MCF 10A (cell line): ENCODE results near the gene FBP1. TPM values are rescaled to one million over a fixed set of nuclear protein-coding genes. Genes with fewer than 3 reads are reported as not detected.

Experiments used
- BruUV-seq: library from RNA; stranded (reverse); fragments of 400-500 nt; replicated peaks from 2 replicates; lab custom pipeline; 2021; lab: Mats Ljungman, UMichigan
- CTCF ChIA-PET: fragments of 300-600 bp; sonication (Branson Sonifier 250); formaldehyde crosslinking; extraction: SDS; loops from one replicate; lab custom pipeline; 2021; ENCODE audit warnings: antibody characterized with exemption, inconsistent platforms; lab: Yijun Ruan, JAX
- POLR2A ChIA-PET: fragments of 300-600, 350-650 bp; sonication (Branson Sonifier 250); formaldehyde crosslinking; extraction: SDS; loops from one replicate; lab custom pipeline; 2020; ENCODE audit warnings: antibody characterized with exemption, inconsistent platforms; lab: Yijun Ruan, JAX
- DNase-seq: peaks from one replicate; pipeline ENCODE4 v3.0.0-alpha.2; 2018; ENCODE audit not compliant: unreplicated experiment
- H3K27ac Mint-ChIP-seq: one replicate; pipeline ENCODE4 v1.8.0; 2022; ENCODE audit warnings: mild to moderate bottlenecking, low read depth, mixed read lengths; ENCODE audit not compliant: unreplicated experiment
- H3K27me3 Mint-ChIP-seq: one replicate; pipeline ENCODE4 v1.8.0; 2022; ENCODE audit warnings: mixed read lengths; ENCODE audit not compliant: insufficient read depth, unreplicated experiment
- H3K36me3 Mint-ChIP-seq: one replicate; pipeline ENCODE4 v1.8.0; 2022; ENCODE audit warnings: mild to moderate bottlenecking, moderate library complexity, mixed read lengths; ENCODE audit not compliant: insufficient read depth, unreplicated experiment
- H3K4me1 Mint-ChIP-seq: one replicate; pipeline ENCODE4 v1.8.0; 2022; ENCODE audit warnings: mixed read lengths; ENCODE audit not compliant: insufficient read depth, unreplicated experiment
- H3K4me3 Mint-ChIP-seq: one replicate; pipeline ENCODE4 v1.8.0; 2022; ENCODE audit warnings: mild to moderate bottlenecking, moderate library complexity, mixed read lengths; ENCODE audit not compliant: unreplicated experiment
- H3K9me3 Mint-ChIP-seq: one replicate; pipeline ENCODE4 v1.8.0; 2022; ENCODE audit warnings: mixed read lengths; ENCODE audit not compliant: unreplicated experiment
- CTCF ChIP-seq: fragments of 200-600 bp; IDR thresholded peaks from one replicate; pipeline ENCODE4 v1.8.0; 2022; ENCODE audit warnings: antibody characterized with exemption, mild to moderate bottlenecking; ENCODE audit not compliant: unreplicated experiment
- intact Hi-C: fragments of 100-400 bp; cut with micrococcal nuclease; formaldehyde crosslinking; loops from 2 replicates; pipeline ENCODE4 v1.14.1; 2022
- total RNA-seq: library from RNA; stranded (reverse); gene quantifications from 2 replicates; pipeline ENCODE4 v1.2.3, GENCODE V29; 2022

Gene FBP1
- total RNA-seq, 1 experiment from 2014 or later = not detected

GRCh38 chr9:94666364-94667099, 27.2 kb upstream of the FBP1 start:
- Mint-ChIP-seq H3K27me3 (no peaks in the 10 kb centered on the region), H3K9me3 (no peaks in the 10 kb centered on the region), H3K36me3 (no peaks in the 10 kb centered on the region), H3K4me3 (no peak overlapping the region), H3K4me1 (peaks cover 7% of the 10 kb centered on the region), H3K27ac (no peak overlapping the region)
- no peak for DNase-seq
- BruUV-seq = no TSS peak
- CTCF ChIA-PET = interaction anchor here (0.7 to 20.7 kb wide), 6 partner anchors 9 to 1314 kb away, joined by 3 to 457 read pairs (median 5); no protein-coding TSS in a partner anchor
- POLR2A ChIA-PET = no interaction called here
- no peak for TF ChIP-seq CTCF
- intact Hi-C loops = no loop called here

DNA sequence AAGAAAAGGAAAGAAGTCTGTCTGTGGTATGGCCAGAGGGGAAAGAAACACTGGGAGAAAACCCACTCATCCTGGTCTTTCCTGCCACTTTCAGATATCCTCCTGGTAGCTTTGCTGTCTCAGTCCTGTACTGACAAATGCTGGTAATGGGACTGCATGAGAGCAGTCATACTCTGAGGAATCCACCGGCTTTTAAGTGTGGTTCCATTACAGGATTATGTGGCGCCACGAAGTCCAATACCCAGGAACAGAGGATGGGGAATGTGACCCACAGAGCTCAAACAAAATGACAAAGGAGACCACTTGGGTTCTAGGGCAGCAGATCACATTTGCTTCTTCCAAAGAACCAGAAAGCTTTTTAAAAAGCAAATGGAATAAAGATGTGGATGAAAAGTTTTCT, 26.3 kb upstream of the FBP1 start:
- H3K27ac Mint-ChIP-seq = no peak overlapping the region
- no peak for TF ChIP-seq CTCF
- DNase-seq = no peak
- intact Hi-C loops = no loop called here
- no TSS peak for BruUV-seq
- ChIA-PET CTCF (interaction anchor here (1.1 to 20.7 kb wide), 2 partner anchors 16 to 464 kb away, joined by 5 to 457 read pairs; no protein-coding TSS in a partner anchor), POLR2A (interaction anchor here (0.5 kb wide), 1 partner anchor 67 kb away, joined by 3 read pairs; no protein-coding TSS in a partner anchor)
- no peak overlapping the region for H3K4me3 Mint-ChIP-seq
- H3K9me3 Mint-ChIP-seq = no peaks in the 10 kb centered on the region
- peaks cover 7% of the 10 kb centered on the region for H3K4me1 Mint-ChIP-seq
- no peaks in the 10 kb centered on the region for H3K27me3 Mint-ChIP-seq
- H3K36me3 Mint-ChIP-seq = no peaks in the 10 kb centered on the region

- no TSS peak for BruUV-seq
- Mint-ChIP-seq H3K9me3 (no peaks in the 10 kb centered on the region), H3K4me1 (peaks cover 7% of the 10 kb centered on the region), H3K4me3 (no peak overlapping the region), H3K27ac (no peak overlapping the region), H3K36me3 (no peaks in the 10 kb centered on the region), H3K27me3 (no peaks in the 10 kb centered on the region)
- DNase-seq = no peak
- ChIA-PET POLR2A (no interaction called here), CTCF (interaction anchor here (0.7 kb wide), 1 partner anchor 466 kb away, joined by 3 read pairs; no protein-coding TSS in a partner anchor)
- intact Hi-C loops = no loop called here
- TF ChIP-seq CTCF = no peak
Observed at GRCh38 chr9:94664801-94665200, 25.5 kb upstream of the FBP1 start.

GRCh38 chr9:94663640-94664039, 24.3 kb upstream of the FBP1 start:
- Mint-ChIP-seq H3K36me3 (no peaks in the 10 kb centered on the region), H3K4me1 (peaks cover under 1% of the 10 kb centered on the region), H3K27me3 (no peaks in the 10 kb centered on the region), H3K27ac (no peak overlapping the region), H3K4me3 (no peak overlapping the region), H3K9me3 (no peaks in the 10 kb centered on the region)
- CTCF ChIA-PET = interaction anchor here (0.6 to 1.0 kb wide), 3 partner anchors 11 to 1474 kb away, joined by 3 to 5 read pairs (median 3); no protein-coding TSS in a partner anchor
- no peak for DNase-seq
- POLR2A ChIA-PET = no interaction called here
- no TSS peak for BruUV-seq
- no peak for TF ChIP-seq CTCF
- intact Hi-C loops = no loop called here
